ENCODE data around the gene DGKK.

- TF ChIP-seq EZH2 (IDR thresholded peaks at IDR 0.05; ENCODE audit: borderline replicate concordance, insufficient read depth, low read depth, low read length, poor library complexity, severe bottlenecking) = no peak
- TF ChIP-seq CTCF (IDR thresholded peaks at IDR 0.05) = no peak
These were observed 23.1 kb downstream of the DGKK start for GRCh38 chrX:50447535-50447934.
